SH-SY5Y (cell line): Measurements from ENCODE around the gene EXOSC7.

Source experiments
- GATA2 ChIP-seq: IDR thresholded peaks from 2 replicates; pipeline ENCODE4 v1.6.1; 2011; ENCODE audit warnings: mild to moderate bottlenecking, low read depth, low read length
- GATA3 ChIP-seq: IDR thresholded peaks from 2 replicates; pipeline ENCODE4 v1.6.1; 2011; ENCODE audit warnings: low read depth, mild to moderate bottlenecking, low read length, moderate library complexity

- TF ChIP-seq GATA2 (no peak), GATA3 (no peak)
Measured at GRCh38 chr3:45060165-45060892, 84.3 kb downstream of the EXOSC7 start.
